Activated T-helper 1 cell treated with anti-CD3 and anti-CD28 coated beads, Interleukin-2, amount 50 U/mL, for 16 hours (primary cell): Measurements from ENCODE around the gene ATP6V0C.
"Not testable (repeated sequence)": the region's sequence is repeated elsewhere in the genome, so short reads cannot be mapped to it uniquely, and the experiment has no call there.

Experiments used
- DNase-seq, 2 donors: peaks; one replicate each; pipeline ENCODE4 v3.0.0-alpha.2; 2020; ENCODE audit warnings: low read depth in 1 of 2, low spot score in 1 of 2

Gene ATP6V0C

GRCh38 chr16:2527071-2527783 lies 13.5 kb downstream of the ATP6V0C start:
- no peak for DNase-seq

- DNase-seq: no peak
Observed at GRCh38 chr16:2527784-2528100, 14.0 kb downstream of the ATP6V0C start.

- no peak for DNase-seq
Observed at GRCh38 chr16:2528161-2529060, 14.7 kb downstream of the ATP6V0C start.

- no peak for DNase-seq
Observed at GRCh38 chr16:2529061-2529931, 15.5 kb downstream of the ATP6V0C start.

- DNase-seq: no peak
Observed at GRCh38 chr16:2529961-2530628, 16.3 kb downstream of the ATP6V0C start.

- DNase-seq: no peak
Observed at GRCh38 chr16:2530629-2531318, 17.0 kb downstream of the ATP6V0C start.

GRCh38 chr16:2531371-2531695 lies 17.6 kb downstream of the ATP6V0C start, which contains the start of gene CEMP1:
Gene CEMP1, minus strand, starts transcription at chr16:2531408. Its CDS starts 335 bp downstream, at chr16:2531073.
- DNase-seq: no peak

- DNase-seq: peak; percentile 95 to 96
Observed at GRCh38 chr16:2531696-2532493, 18.1 kb downstream of the ATP6V0C start.

- DNase-seq: peak in 1 of 2 donors; percentile 32
Observed at GRCh38 chr16:2532494-2533141, 18.9 kb downstream of the ATP6V0C start.

- not testable (repeated sequence) for DNase-seq
Observed at GRCh38 chr16:2533142-2533755, 19.5 kb downstream of the ATP6V0C start.

- DNase-seq: no peak
Observed at GRCh38 chr16:2533912-2534311, 20.2 kb downstream of the ATP6V0C start.

GRCh38 chr16:2534335-2534734 lies 20.6 kb downstream of the ATP6V0C start:
- not testable (repeated sequence) for DNase-seq

GRCh38 chr16:2535625-2536013 lies 21.9 kb downstream of the ATP6V0C start:
- DNase-seq: no peak

- DNase-seq: peak; percentile 81 to 94
Observed at GRCh38 chr16:2537451-2538379, 24.0 kb downstream of the ATP6V0C start, which contains the start of gene PDPK1. Gene PDPK1, plus strand, starts transcription at chr16:2538021. Its CDS starts 92 bp downstream, at chr16:2538113.

GRCh38 chr16:2539192-2539844 lies 25.6 kb downstream of the ATP6V0C start:
- DNase-seq: not testable (repeated sequence)

GRCh38 chr16:2539845-2540458 lies 26.2 kb downstream of the ATP6V0C start:
- not testable (repeated sequence) for DNase-seq
